HAP-1 (cell line): ENCODE measurements around the gene MED27.

Experiments used
- DNase-seq, 2 experiments: peaks; one replicate each; pipeline ENCODE4 v3.0.0-alpha.2; 2016 to 2020; ENCODE audit warnings: low spot score in 2 of 2
- H3K27me3 ChIP-seq: fragments of 250-450 bp; sonication (Bioruptor Pico); 2 replicates; pipeline ENCODE4 v1.5.1; 2020; ENCODE audit warnings: low read depth, mild to moderate bottlenecking, moderate library complexity
- H3K36me3 ChIP-seq: fragments of 250-450 bp; sonication (Bioruptor Pico); replicated peaks from 2 replicates; pipeline ENCODE4 v1.5.1; 2020; ENCODE audit warnings: mild to moderate bottlenecking
- H3K4me1 ChIP-seq: fragments of 250-450 bp; sonication (Bioruptor Pico); 2 replicates; pipeline ENCODE4 v1.5.1; 2020; ENCODE audit warnings: mild to moderate bottlenecking
- H3K4me3 ChIP-seq: fragments of 250-450 bp; sonication (Bioruptor Pico); 2 replicates; pipeline ENCODE4 v1.5.1; 2020; ENCODE audit warnings: mild to moderate bottlenecking, moderate library complexity
- H3K9me3 ChIP-seq: fragments of 250-450 bp; sonication (Bioruptor Pico); 2 replicates; pipeline ENCODE4 v1.5.1; 2020; ENCODE audit warnings: mild to moderate bottlenecking, moderate library complexity
- in situ Hi-C: fragments of 300-500 bp; cut with MboI; formaldehyde crosslinking; loops from 3 replicates; pipeline ENCODE4 v1.14.3; 2020; ENCODE audit warnings: low sequenced_read_pairs, inconsistent platforms, mixed read lengths

Gene MED27

GRCh38 chr9:131837316-131837715 lies 242.4 kb downstream of the MED27 start:
- no peak overlapping the region for H3K4me3 ChIP-seq
- H3K9me3 ChIP-seq = no peaks in the 10 kb centered on the region
- H3K36me3 ChIP-seq = no peaks in the 10 kb centered on the region
- peak in 1 of 2 experiments; percentile 48 for DNase-seq
- in situ Hi-C loops = no loop called here
- H3K27me3 ChIP-seq = no peaks in the 10 kb centered on the region
- no peaks in the 10 kb centered on the region for H3K4me1 ChIP-seq

DNA sequence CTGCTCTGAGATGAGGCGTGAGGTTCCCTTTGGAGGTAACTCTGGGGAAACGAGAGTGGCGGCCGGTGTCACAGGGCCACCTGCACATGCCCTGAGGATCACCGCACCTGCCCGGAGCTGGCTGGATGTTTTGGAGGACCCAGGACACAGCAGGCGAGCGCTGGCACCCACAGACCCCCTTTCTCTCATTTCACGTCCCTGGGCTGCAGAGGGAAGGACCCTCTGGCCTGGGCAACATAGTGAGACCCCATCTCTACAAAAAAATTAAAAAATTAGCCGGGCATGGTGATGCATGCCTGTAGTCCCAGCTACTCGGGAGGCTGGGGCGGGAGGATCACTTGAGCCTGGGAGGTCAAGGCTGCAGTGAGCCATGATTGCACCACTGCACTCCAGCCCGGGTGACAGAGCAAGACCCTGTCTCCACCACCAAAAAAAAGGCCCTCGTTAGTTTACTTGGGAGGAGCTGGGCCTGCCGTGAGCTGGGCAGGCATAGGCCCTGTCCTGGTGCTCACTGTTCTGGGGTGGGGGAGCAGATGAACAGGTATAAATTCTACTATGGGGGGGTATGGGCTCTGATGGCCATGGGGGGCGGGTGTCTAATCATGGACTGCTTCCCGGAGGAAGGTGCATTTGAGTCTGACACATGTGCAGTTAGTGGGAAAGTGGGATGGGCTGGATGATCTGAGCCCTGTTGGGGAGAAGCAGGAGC lies 242.9 kb downstream of the MED27 start:
- Histone ChIP-seq H3K4me3 (no peak overlapping the region), H3K27me3 (no peaks in the 10 kb centered on the region)
- in situ Hi-C loops = no loop called here

GRCh38 chr9:131836021-131836420 lies 243.6 kb downstream of the MED27 start:
- no peak for DNase-seq
- no peaks in the 10 kb centered on the region for H3K36me3 ChIP-seq
- no peaks in the 10 kb centered on the region for H3K4me1 ChIP-seq
- H3K4me3 ChIP-seq = no peak overlapping the region
- H3K27me3 ChIP-seq = no peaks in the 10 kb centered on the region
- no peaks in the 10 kb centered on the region for H3K9me3 ChIP-seq
- in situ Hi-C loops = no loop called here

More for the DNA sequence above, 242.9 kb downstream of the MED27 start:
- Histone ChIP-seq H3K9me3 (no peaks in the 10 kb centered on the region), H3K36me3 (no peaks in the 10 kb centered on the region), H3K4me1 (no peaks in the 10 kb centered on the region)
- DNase-seq = no peak

GRCh38 chr9:131835151-131835910 lies 244.3 kb downstream of the MED27 start:
- in situ Hi-C loops = no loop called here
- H3K4me3 ChIP-seq = no peak overlapping the region
- no peak for DNase-seq
- no peaks in the 10 kb centered on the region for H3K36me3 ChIP-seq
- H3K4me1 ChIP-seq = no peaks in the 10 kb centered on the region
- no peaks in the 10 kb centered on the region for H3K9me3 ChIP-seq
- H3K27me3 ChIP-seq = no peaks in the 10 kb centered on the region

GRCh38 chr9:131834721-131835120 lies 244.9 kb downstream of the MED27 start:
- H3K4me1 ChIP-seq = no peaks in the 10 kb centered on the region
- DNase-seq = no peak
- no peaks in the 10 kb centered on the region for H3K36me3 ChIP-seq
- no peak overlapping the region for H3K4me3 ChIP-seq
- no peaks in the 10 kb centered on the region for H3K9me3 ChIP-seq
- no peaks in the 10 kb centered on the region for H3K27me3 ChIP-seq
- in situ Hi-C loops = no loop called here

DNA sequence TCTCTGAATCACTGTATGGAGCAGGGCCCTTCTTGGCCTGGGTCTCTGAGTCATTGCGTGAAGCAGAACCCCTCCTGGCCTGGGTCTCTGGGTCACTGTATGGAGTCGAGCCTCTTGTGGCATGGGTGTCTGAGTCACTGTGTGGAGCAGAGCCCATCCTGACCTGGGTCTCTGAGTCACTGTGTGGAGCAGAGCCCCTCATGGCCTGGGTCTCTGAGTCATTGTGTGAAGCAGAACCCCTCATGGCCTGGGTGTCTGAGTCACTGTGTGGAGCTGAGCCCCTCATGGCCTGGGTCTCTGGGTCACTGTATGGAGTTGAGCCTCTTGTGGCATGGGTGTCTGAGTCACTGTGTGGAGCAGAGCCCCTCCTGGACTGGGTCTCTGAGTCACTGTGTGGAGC lies 245.8 kb downstream of the MED27 start:
- Histone ChIP-seq H3K4me3 (no peak overlapping the region), H3K36me3 (no peaks in the 10 kb centered on the region), H3K27me3 (no peaks in the 10 kb centered on the region), H3K9me3 (no peaks in the 10 kb centered on the region), H3K4me1 (no peaks in the 10 kb centered on the region)
- no peak for DNase-seq
- in situ Hi-C loops = no loop called here

- no peaks in the 10 kb centered on the region for H3K27me3 ChIP-seq
- H3K9me3 ChIP-seq = no peaks in the 10 kb centered on the region
- H3K4me1 ChIP-seq = no peaks in the 10 kb centered on the region
- H3K36me3 ChIP-seq = no peaks in the 10 kb centered on the region
- in situ Hi-C loops = no loop called here
- no peak for DNase-seq
- no peak overlapping the region for H3K4me3 ChIP-seq
Observed at GRCh38 chr9:131833083-131833482, 246.6 kb downstream of the MED27 start.

DNA sequence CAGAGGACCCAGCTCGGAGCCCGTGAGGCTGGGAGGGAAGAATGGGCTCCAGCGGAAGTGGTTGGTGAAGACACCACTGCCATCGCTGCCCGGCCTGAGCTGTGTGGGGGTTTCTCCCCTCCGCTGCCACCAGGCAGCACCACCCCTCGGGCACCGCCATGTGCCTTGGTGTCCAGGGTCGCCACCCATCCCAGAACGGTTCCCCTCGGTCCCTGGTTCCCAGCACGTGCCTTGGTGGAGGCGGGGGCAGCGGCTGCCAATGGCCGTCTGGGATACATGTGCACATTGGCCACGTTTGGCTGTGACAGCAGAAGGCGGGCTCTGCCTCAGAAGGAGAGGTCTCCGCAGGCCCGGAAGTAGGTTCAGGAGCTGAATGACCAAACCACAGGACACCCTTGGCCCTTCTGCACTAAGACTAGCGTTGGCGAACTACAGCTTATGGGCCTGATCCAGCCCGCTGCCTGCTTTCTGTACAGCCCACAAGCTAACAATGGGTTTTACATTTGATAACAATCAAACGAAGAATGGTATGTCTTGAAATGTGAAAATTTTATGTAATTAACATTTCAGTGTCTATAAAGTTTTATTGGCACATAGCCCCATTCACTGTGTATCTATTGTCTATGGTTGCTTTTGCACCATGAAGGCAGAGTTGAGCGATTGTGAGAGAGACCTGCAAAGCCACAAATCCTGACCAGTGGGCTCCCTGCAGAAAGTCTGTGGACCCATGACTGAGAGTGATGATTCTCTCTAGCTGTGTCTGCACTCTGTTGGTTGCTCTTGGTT lies 248.1 kb downstream of the MED27 start:
- Histone ChIP-seq H3K36me3 (no peaks in the 10 kb centered on the region), H3K27me3 (no peaks in the 10 kb centered on the region)
- in situ Hi-C loops = no loop called here

GRCh38 chr9:131827821-131828369 lies 251.8 kb downstream of the MED27 start:
- no peaks in the 10 kb centered on the region for H3K9me3 ChIP-seq
- no peak for DNase-seq
- no peaks in the 10 kb centered on the region for H3K36me3 ChIP-seq
- no peak overlapping the region for H3K4me3 ChIP-seq
- H3K27me3 ChIP-seq = no peaks in the 10 kb centered on the region
- in situ Hi-C loops = no loop called here
- no peaks in the 10 kb centered on the region for H3K4me1 ChIP-seq

More for the DNA sequence above, 248.1 kb downstream of the MED27 start:
- DNase-seq = no peak
- Histone ChIP-seq H3K4me1 (no peaks in the 10 kb centered on the region), H3K9me3 (no peaks in the 10 kb centered on the region), H3K4me3 (no peak overlapping the region)

DNA sequence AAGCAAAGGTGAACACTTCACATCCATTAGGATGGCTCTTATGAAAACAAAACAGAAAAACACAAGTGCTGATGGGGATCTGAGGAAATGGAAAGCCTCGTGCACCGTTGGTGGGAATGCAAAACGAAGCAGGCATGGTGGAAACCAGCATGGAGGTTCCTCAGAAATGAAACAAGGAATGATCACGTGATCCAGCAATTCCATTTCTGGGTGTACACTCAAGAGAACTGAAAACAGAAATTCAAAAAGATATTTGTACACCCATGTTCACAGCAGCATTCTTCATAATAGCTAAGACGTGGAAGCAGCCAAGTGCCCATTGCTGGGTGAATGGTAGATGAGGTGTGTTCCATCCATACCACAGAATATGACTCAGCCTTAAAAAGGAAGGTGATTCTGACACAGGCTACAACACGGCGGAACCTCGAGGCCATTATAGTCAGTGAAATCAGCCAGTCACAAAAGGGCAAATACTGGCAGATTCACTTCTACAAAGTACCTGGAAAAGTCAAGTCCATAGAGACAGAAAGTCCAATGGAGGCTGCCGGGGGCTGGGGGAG lies 252.6 kb downstream of the MED27 start:
- no peak for DNase-seq
- Histone ChIP-seq H3K4me3 (no peak overlapping the region), H3K36me3 (no peaks in the 10 kb centered on the region), H3K4me1 (no peaks in the 10 kb centered on the region), H3K9me3 (no peaks in the 10 kb centered on the region), H3K27me3 (no peaks in the 10 kb centered on the region)
- in situ Hi-C loops = no loop called here

DNA sequence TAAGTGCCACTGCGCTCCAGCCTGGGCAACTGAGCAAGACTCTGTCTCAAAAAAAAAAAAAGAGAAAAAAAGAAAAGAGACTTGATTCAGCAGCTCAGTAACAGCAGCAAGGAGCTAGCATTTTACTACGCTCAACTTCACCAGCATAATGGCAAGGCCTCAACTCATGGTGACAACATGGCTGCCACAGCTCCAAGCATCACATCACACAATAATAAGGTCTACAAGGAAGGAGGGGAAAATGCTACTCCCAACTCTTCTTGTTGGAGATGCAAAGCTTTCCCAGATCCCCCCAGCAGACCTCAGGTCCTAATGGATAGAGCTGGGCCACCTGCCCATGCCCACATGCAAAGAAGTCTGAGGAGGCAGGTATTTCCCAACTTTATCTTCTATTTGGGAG lies 253.6 kb downstream of the MED27 start:
- Histone ChIP-seq H3K27me3 (no peaks in the 10 kb centered on the region), H3K9me3 (no peaks in the 10 kb centered on the region), H3K4me1 (no peaks in the 10 kb centered on the region), H3K4me3 (no peak overlapping the region), H3K36me3 (no peaks in the 10 kb centered on the region)
- DNase-seq = no peak
- in situ Hi-C loops = no loop called here

DNA sequence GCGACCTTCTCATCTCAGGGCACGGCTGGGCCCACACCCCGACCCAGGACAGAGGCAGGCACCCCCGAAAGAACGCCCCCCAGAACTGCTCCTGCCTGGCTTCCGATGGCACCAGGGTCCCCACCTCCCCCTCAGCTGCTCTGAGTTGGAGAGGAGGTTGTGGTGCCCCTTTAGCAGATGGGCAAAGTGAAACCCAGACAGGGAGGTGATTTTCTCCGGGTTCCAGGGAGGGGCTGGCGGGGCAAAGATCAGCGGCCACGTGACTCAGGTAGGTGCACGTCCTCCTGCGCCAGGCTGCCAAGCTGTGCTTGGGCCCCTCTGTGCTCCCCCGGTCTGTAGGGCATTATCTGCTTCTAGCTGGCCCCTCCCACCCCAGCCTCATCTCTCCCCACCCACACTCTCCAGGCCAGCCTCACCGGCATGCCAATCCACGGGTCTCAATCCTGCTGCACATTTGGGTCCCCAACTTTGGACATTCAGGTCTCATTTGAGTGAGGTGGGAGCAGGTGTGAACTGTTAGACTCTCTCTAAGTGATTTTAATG lies 254.6 kb downstream of the MED27 start:
- H3K9me3 ChIP-seq = no peaks in the 10 kb centered on the region
- H3K4me1 ChIP-seq = no peaks in the 10 kb centered on the region; the same call in 1 of the 2 replicates
- no peak for DNase-seq
- H3K36me3 ChIP-seq = no peaks in the 10 kb centered on the region
- no peak overlapping the region for H3K4me3 ChIP-seq
- in situ Hi-C loops = no loop called here
- no peaks in the 10 kb centered on the region for H3K27me3 ChIP-seq

DNA sequence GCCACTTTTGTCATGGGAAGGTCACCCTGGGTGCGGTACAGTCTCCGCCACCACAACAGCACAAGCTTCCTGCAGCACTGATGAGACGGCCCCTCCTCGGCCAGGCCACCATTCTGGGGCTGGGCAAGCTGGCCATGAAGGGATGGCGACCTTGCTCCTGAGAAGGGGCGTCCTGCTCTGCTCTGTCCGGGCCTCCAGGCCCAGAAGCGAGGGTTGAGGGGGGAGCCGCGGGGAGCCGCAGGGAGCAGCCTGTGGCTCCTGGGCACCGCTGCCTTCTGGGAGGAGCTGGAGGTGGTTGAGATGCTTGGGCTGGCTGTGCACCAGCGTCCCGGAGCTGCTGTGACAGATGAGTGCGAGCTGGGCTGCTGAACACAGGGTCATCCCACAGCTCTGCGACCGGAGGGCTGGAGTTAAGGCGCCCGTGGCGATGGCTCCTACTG lies 255.5 kb downstream of the MED27 start:
- no peaks in the 10 kb centered on the region for H3K36me3 ChIP-seq
- no peak overlapping the region for H3K4me3 ChIP-seq
- no peaks in the 10 kb centered on the region for H3K27me3 ChIP-seq
- no peaks in the 10 kb centered on the region for H3K9me3 ChIP-seq
- no peak for DNase-seq
- in situ Hi-C loops = no loop called here
- no peaks in the 10 kb centered on the region; the same call in 1 of the 2 replicates for H3K4me1 ChIP-seq
